Measurements from ENCODE around the gene SNAI3. TPM values are rescaled to one million over a fixed set of nuclear protein-coding genes. Genes with fewer than 3 reads are reported as not detected.
A peak's percentile ranks its signal among the peaks of the same experiment; 100 is the strongest.

The SNAI3 gene
- total RNA-seq, result under 1 TPM in 2 of 4 donors, not detected in 2; 0.40 to 0.44 TPM

- peaks cover 44% of the 10 kb centered on the region for H3K4me1 ChIP-seq
- H3K27ac ChIP-seq, result no peak within 1 kb of the TSS
- DNase-seq (ENCODE audit: low spot score in 2 of 2), result peak in 1 of 2 donors; percentile 84
- no peaks in the 10 kb centered on the region for H3K9me3 ChIP-seq
- H3K36me3 ChIP-seq, result no peaks in the 10 kb centered on the region
- TF ChIP-seq POLR2AphosphoS5 (IDR thresholded peaks at IDR 0.05), result no peak
- TF ChIP-seq EP300 (IDR thresholded peaks at IDR 0.05), result no peak
- TF ChIP-seq POLR2A (IDR thresholded peaks at IDR 0.05), result no peak
- no peak for TF ChIP-seq CTCF (IDR thresholded peaks at IDR 0.05)
- H3K4me3 ChIP-seq, result peak within 1 kb of the TSS; percentile 57
- H3K27me3 ChIP-seq, result peaks cover 79% of the 10 kb centered on the region
- WGBS, result 44% methylated on average over 8 of the region's 65 CpGs
These were observed at the start of gene SNAI3 for GRCh38 chr16:88686439-88687253. Gene SNAI3 (minus strand): TSS chr16:88686507. CDS start chr16:88686406, 101 bp downstream.

GRCh38 chr16:88736088-88736487 is 49.8 kb upstream of the SNAI3 start:
- Histone ChIP-seq H3K27ac (no peak overlapping the region), H3K4me1 (peaks cover 19% of the 10 kb centered on the region), H3K4me3 (no peak overlapping the region), H3K9me3 (no peaks in the 10 kb centered on the region), H3K27me3 (no peaks in the 10 kb centered on the region), H3K36me3 (peaks cover 73% of the 10 kb centered on the region)
- DNase-seq (ENCODE audit: low spot score in 2 of 2), result no peak
- TF ChIP-seq EP300 (IDR thresholded peaks at IDR 0.05) (no peak), POLR2AphosphoS5 (IDR thresholded peaks at IDR 0.05) (no peak), CTCF (IDR thresholded peaks at IDR 0.05) (no peak), POLR2A (IDR thresholded peaks at IDR 0.05) (no peak)
- 95% methylated on average over 6 of the region's 21 CpGs for WGBS

GRCh38 chr16:88735616-88736015 is 49.3 kb upstream of the SNAI3 start:
- peaks cover 73% of the 10 kb centered on the region for H3K36me3 ChIP-seq
- DNase-seq (ENCODE audit: low spot score in 2 of 2), result no peak
- peaks cover 19% of the 10 kb centered on the region for H3K4me1 ChIP-seq
- no peaks in the 10 kb centered on the region for H3K9me3 ChIP-seq
- WGBS, result 79% methylated on average over 4 of the region's 10 CpGs
- no peak for TF ChIP-seq CTCF (IDR thresholded peaks at IDR 0.05)
- no peak overlapping the region for H3K4me3 ChIP-seq
- H3K27ac ChIP-seq, result no peak overlapping the region
- no peaks in the 10 kb centered on the region for H3K27me3 ChIP-seq

GRCh38 chr16:88735121-88735520 is 48.8 kb upstream of the SNAI3 start:
- TF ChIP-seq POLR2A (IDR thresholded peaks at IDR 0.05), result no peak
- no peak for TF ChIP-seq CTCF (IDR thresholded peaks at IDR 0.05)
- H3K27me3 ChIP-seq, result no peaks in the 10 kb centered on the region
- WGBS, result 93% methylated on average over 9 of the region's 16 CpGs
- H3K4me1 ChIP-seq, result peaks cover 19% of the 10 kb centered on the region
- peaks cover 69% of the 10 kb centered on the region for H3K36me3 ChIP-seq
- DNase-seq (ENCODE audit: low spot score in 2 of 2), result no peak
- no peak overlapping the region for H3K4me3 ChIP-seq
- H3K9me3 ChIP-seq, result no peaks in the 10 kb centered on the region
- no peak overlapping the region for H3K27ac ChIP-seq

GRCh38 chr16:88734361-88734728 is 48.0 kb upstream of the SNAI3 start:
- H3K9me3 ChIP-seq, result no peaks in the 10 kb centered on the region
- peaks cover 68% of the 10 kb centered on the region for H3K36me3 ChIP-seq
- no peak for DNase-seq (ENCODE audit: low spot score in 2 of 2)
- TF ChIP-seq POLR2A (IDR thresholded peaks at IDR 0.05) (no peak), CTCF (IDR thresholded peaks at IDR 0.05) (no peak), EP300 (IDR thresholded peaks at IDR 0.05) (no peak), POLR2AphosphoS5 (IDR thresholded peaks at IDR 0.05) (no peak)
- 67% methylated on average over 6 of the region's 23 CpGs for WGBS
- no peak overlapping the region for H3K4me3 ChIP-seq
- H3K27me3 ChIP-seq, result no peaks in the 10 kb centered on the region
- no peak overlapping the region for H3K27ac ChIP-seq
- H3K4me1 ChIP-seq, result peaks cover 13% of the 10 kb centered on the region
